Neural progenitor cell (in vitro differentiated cells): Measurements from ENCODE around the gene ABI3BP. TPM values are rescaled to one million over a fixed set of nuclear protein-coding genes. Genes with fewer than 3 reads are reported as not detected.

ENCODE experiments used
- DNase-seq: peaks from one replicate; pipeline ENCODE4 v3.0.0-alpha.2; 2016; ENCODE audit warnings: low spot score
- H2AFZ ChIP-seq: fragments of 200-600 bp; sonication (generic); replicated peaks from 2 replicates; pipeline ENCODE4 v1.6.1; 2016; ENCODE audit warnings: antibody characterized with exemption
- H3F3A ChIP-seq: fragments of 200-600 bp; sonication (generic); 2 replicates; pipeline ENCODE4 v1.6.1; 2016; ENCODE audit warnings: antibody characterized with exemption, low read depth
- H3K27ac ChIP-seq: fragments of 200-600 bp; sonication (generic); 2 replicates; pipeline ENCODE4 v1.5.1; 2016; ENCODE audit warnings: mild to moderate bottlenecking
- H3K27me3 ChIP-seq: fragments of 200-600 bp; sonication (generic); 2 replicates; pipeline ENCODE4 v1.6.1; 2016; ENCODE audit warnings: mild to moderate bottlenecking, moderate library complexity
- H3K36me3 ChIP-seq: fragments of 200-600 bp; sonication (generic); 2 replicates; pipeline ENCODE4 v1.5.1; 2016
- H3K4me1 ChIP-seq: fragments of 200-600 bp; sonication (generic); 2 replicates; pipeline ENCODE4 v1.6.1; 2016; ENCODE audit warnings: mixed run types
- H3K4me2 ChIP-seq: fragments of 200-600 bp; sonication (generic); 2 replicates; pipeline ENCODE4 v1.6.1; 2016
- H3K4me3 ChIP-seq: fragments of 200-600 bp; sonication (generic); 2 replicates; pipeline ENCODE4 v1.5.1; 2016
- H3K79me2 ChIP-seq: fragments of 200-600 bp; sonication (generic); 2 replicates; pipeline ENCODE4 v1.6.1; 2016; ENCODE audit warnings: low read depth
- H3K9ac ChIP-seq: fragments of 200-600 bp; sonication (generic); 2 replicates; pipeline ENCODE4 v1.6.1; 2016
- H3K9me3 ChIP-seq: fragments of 200-600 bp; sonication (generic); 2 replicates; pipeline ENCODE4 v1.5.1; 2016; ENCODE audit warnings: low read depth
- H4K20me1 ChIP-seq: fragments of 200-600 bp; sonication (generic); 2 replicates; pipeline ENCODE4 v1.6.1; 2016; ENCODE audit warnings: low read depth
- H3K27ac Mint-ChIP-seq: 3 replicates; pipeline ENCODE4 v1.8.0; 2021; ENCODE audit warnings: mixed read lengths
- H3K27me3 Mint-ChIP-seq: 2 replicates; pipeline ENCODE4 v1.8.0; 2022; ENCODE audit warnings: low read depth, mild to moderate bottlenecking, inconsistent platforms, moderate library complexity, mixed read lengths; ENCODE audit not compliant: insufficient read depth
- H3K36me3 Mint-ChIP-seq: 3 replicates; pipeline ENCODE4 v1.8.0; 2021; ENCODE audit warnings: mixed read lengths
- H3K4me1 Mint-ChIP-seq: 3 replicates; pipeline ENCODE4 v1.8.0; 2021; ENCODE audit warnings: mixed read lengths
- H3K4me3 Mint-ChIP-seq: 3 replicates; pipeline ENCODE4 v1.8.0; 2021; ENCODE audit warnings: mild to moderate bottlenecking, moderate library complexity, mixed read lengths
- H3K9me3 Mint-ChIP-seq: 3 replicates; pipeline ENCODE4 v1.8.0; 2020; ENCODE audit warnings: mixed read lengths
- EZH2 ChIP-seq: fragments of 200-600 bp; sonication (generic); IDR thresholded peaks from 2 replicates; pipeline ENCODE4 v1.6.1; 2017; ENCODE audit warnings: antibody characterized with exemption, mild to moderate bottlenecking, moderate library complexity
- EZH2phosphoT487 ChIP-seq: fragments of 200-600 bp; sonication (generic); IDR thresholded peaks from 2 replicates; pipeline ENCODE4 v1.6.1; 2017; ENCODE audit warnings: antibody characterized with exemption
- total RNA-seq: library from RNA; depleted of rRNA; stranded (reverse); fragments of >200 nt; gene quantifications from 2 replicates; pipeline ENCODE4 v1.2.3, GENCODE V29; 2015; ENCODE audit warnings: low replicate concordance
- TF ChIP-seq, protein P1 (sequence below): fragments of 200-600 bp; sonication (generic); IDR thresholded peaks from 2 replicates; pipeline ENCODE4 v1.5.1; 2017; ENCODE audit warnings: antibody characterized with exemption, mild to moderate bottlenecking

ABI3BP gene
- total RNA-seq, 1 donor from 2014 or later: not detected

GRCh38 chr3:100726706-100727105, 266.5 kb downstream of the ABI3BP start:
- Histone ChIP-seq H4K20me1 (peaks cover 6% of the 10 kb centered on the region), H3K27ac (no peak overlapping the region), H2AFZ (no peak overlapping the region), H3F3A (no peaks in the 10 kb centered on the region), H3K79me2 (peaks cover 64% of the 10 kb centered on the region), H3K4me3 (no peak overlapping the region), H3K36me3 (peaks cover 14% of the 10 kb centered on the region), H3K4me1 (no peaks in the 10 kb centered on the region), H3K27me3 (no peaks in the 10 kb centered on the region), H3K4me2 (no peak overlapping the region), H3K9ac (no peak overlapping the region), H3K9me3 (no peaks in the 10 kb centered on the region)
- H3K27me3 Mint-ChIP-seq: no peaks in the 10 kb centered on the region
- H3K4me3 Mint-ChIP-seq: no peak overlapping the region
- DNase-seq: no peak
- TF ChIP-seq EZH2 (no peak), EZH2phosphoT487 (no peak)
- TF ChIP-seq, protein P1, sequence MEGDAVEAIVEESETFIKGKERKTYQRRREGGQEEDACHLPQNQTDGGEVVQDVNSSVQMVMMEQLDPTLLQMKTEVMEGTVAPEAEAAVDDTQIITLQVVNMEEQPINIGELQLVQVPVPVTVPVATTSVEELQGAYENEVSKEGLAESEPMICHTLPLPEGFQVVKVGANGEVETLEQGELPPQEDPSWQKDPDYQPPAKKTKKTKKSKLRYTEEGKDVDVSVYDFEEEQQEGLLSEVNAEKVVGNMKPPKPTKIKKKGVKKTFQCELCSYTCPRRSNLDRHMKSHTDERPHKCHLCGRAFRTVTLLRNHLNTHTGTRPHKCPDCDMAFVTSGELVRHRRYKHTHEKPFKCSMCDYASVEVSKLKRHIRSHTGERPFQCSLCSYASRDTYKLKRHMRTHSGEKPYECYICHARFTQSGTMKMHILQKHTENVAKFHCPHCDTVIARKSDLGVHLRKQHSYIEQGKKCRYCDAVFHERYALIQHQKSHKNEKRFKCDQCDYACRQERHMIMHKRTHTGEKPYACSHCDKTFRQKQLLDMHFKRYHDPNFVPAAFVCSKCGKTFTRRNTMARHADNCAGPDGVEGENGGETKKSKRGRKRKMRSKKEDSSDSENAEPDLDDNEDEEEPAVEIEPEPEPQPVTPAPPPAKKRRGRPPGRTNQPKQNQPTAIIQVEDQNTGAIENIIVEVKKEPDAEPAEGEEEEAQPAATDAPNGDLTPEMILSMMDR: no peak
- H3K4me1 Mint-ChIP-seq: no peaks in the 10 kb centered on the region
- H3K36me3 Mint-ChIP-seq: peaks cover 34% of the 10 kb centered on the region
- no peak overlapping the region for H3K27ac Mint-ChIP-seq
- no peaks in the 10 kb centered on the region for H3K9me3 Mint-ChIP-seq

DNA sequence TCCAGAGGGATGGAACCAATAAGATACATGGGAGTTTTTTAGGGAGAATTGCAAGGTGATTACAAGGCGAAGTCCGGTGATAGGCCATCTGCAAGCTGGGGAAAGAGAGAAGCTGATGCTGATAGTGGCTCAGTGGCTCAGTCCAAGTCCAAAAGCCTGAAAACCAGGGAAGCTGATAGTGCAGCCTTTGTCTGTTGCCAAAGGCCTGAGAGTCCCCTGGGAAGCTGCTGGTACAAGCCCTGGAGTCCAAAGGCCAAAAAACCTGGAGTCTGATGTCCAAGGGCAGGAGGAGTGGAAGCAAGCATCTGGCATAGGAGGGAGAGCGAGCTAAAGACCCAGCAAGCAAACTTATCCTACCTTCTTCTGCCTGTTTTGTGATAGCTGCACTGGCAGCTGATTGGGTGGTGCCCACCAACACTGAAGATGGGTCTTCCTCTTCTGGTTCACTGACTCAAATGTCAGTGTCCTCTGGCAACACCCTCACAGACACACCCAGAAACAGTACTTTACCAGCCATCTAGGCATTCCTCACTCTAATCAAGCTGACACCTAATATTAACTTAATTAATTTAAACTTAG, 267.2 kb downstream of the ABI3BP start:
- H3K27ac Mint-ChIP-seq: no peak overlapping the region

DNA sequence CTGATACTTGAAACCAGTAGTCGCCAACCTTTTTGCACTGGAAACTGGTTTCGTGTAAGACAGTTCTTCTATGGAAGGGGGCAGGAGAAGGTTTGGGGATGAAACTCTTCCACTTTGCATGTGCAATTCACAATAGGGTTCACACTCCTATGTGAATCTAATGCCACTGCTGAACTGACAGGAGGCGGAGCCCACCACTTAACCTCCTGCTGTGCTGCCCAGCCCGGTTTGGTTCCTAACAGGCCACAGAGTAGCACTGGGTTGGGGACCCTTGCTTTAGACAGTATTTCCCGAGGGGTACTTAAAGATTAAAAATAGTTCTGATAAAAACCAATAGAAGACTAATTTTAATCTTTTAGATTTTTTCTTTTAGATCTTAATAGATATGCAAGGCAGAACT, 272.8 kb downstream of the ABI3BP start:
- peaks cover 13% of the 10 kb centered on the region for H3K36me3 ChIP-seq
- DNase-seq: peak; percentile 71
- no peak overlapping the region for H3K9ac ChIP-seq
- Mint-ChIP-seq H3K4me3 (no peak overlapping the region), H3K27ac (no peak overlapping the region), H3K4me1 (peaks cover 13% of the 10 kb centered on the region), H3K27me3 (no peaks in the 10 kb centered on the region), H3K9me3 (peaks cover 11% of the 10 kb centered on the region), H3K36me3 (peaks cover 49% of the 10 kb centered on the region)
- H2AFZ ChIP-seq: no peak overlapping the region
- peaks cover 19% of the 10 kb centered on the region for H3F3A ChIP-seq
- no peaks in the 10 kb centered on the region for H3K27me3 ChIP-seq
- peaks cover 98% of the 10 kb centered on the region for H3K79me2 ChIP-seq
- peak overlapping the region; percentile 56 for H3K4me2 ChIP-seq
- H3K4me1 ChIP-seq: peaks cover 29% of the 10 kb centered on the region
- no peaks in the 10 kb centered on the region for H3K9me3 ChIP-seq
- TF ChIP-seq, protein P1: no peak
- TF ChIP-seq EZH2: no peak
- TF ChIP-seq EZH2phosphoT487: no peak
- peak overlapping the region; percentile 6 for H3K4me3 ChIP-seq
- H4K20me1 ChIP-seq: peaks cover 9% of the 10 kb centered on the region
- H3K27ac ChIP-seq: peak overlapping the region; percentile 11

More for the DNA sequence above, 267.2 kb downstream of the ABI3BP start:
- H3K9ac ChIP-seq: no peak overlapping the region
- H3K36me3 ChIP-seq: peaks cover 17% of the 10 kb centered on the region
- Mint-ChIP-seq H3K4me1 (no peaks in the 10 kb centered on the region), H3K4me3 (no peak overlapping the region), H3K9me3 (no peaks in the 10 kb centered on the region), H3K27me3 (no peaks in the 10 kb centered on the region), H3K36me3 (peaks cover 39% of the 10 kb centered on the region)
- no peaks in the 10 kb centered on the region for H3K27me3 ChIP-seq
- H3K27ac ChIP-seq: no peak overlapping the region
- H3K4me2 ChIP-seq: no peak overlapping the region
- H2AFZ ChIP-seq: no peak overlapping the region
- H3K4me3 ChIP-seq: no peak overlapping the region
- no peaks in the 10 kb centered on the region for H3K4me1 ChIP-seq
- DNase-seq: no peak
- no peaks in the 10 kb centered on the region for H3F3A ChIP-seq
- H3K9me3 ChIP-seq: no peaks in the 10 kb centered on the region
- H3K79me2 ChIP-seq: peaks cover 63% of the 10 kb centered on the region
- H4K20me1 ChIP-seq: peaks cover 6% of the 10 kb centered on the region
- TF ChIP-seq, protein P1: no peak
- TF ChIP-seq EZH2 (no peak), EZH2phosphoT487 (no peak)
